ENCODE data around the gene ABHD1.

Gene ABHD1
- 0 to 3.0 (median 0) reads per million in 17 experiments for total RNA-seq

GRCh38 chr2:27123302-27124150 is at the start of gene ABHD1:
Gene ABHD1 (plus strand): TSS chr2:27123815. CDS start chr2:27123949, 134 bp downstream.
- DNase-seq, result peak; percentile 43 to 84 (median 69)

- peak; percentile 66 to 87 (median 80) for DNase-seq
These were observed 48.7 kb upstream of the ABHD1 start for GRCh38 chr2:27074738-27075565.

- peak in 1 of 4 experiments; percentile 45 for DNase-seq
These were observed 48.1 kb upstream of the ABHD1 start for GRCh38 chr2:27075566-27075871.

- peak; percentile 34 to 67 (median 54) for DNase-seq
These were observed 47.3 kb upstream of the ABHD1 start for GRCh38 chr2:27076323-27076722.

GRCh38 chr2:27077231-27077630 is 46.4 kb upstream of the ABHD1 start:
- DNase-seq, result no peak

- DNase-seq, result peak; percentile 37 to 56 (median 44)
These were observed 45.1 kb upstream of the ABHD1 start, which contains the start of gene EMILIN1 for GRCh38 chr2:27078267-27079194. Gene EMILIN1 (plus strand): TSS chr2:27078615. CDS start chr2:27079066, 451 bp downstream.

GRCh38 chr2:27079233-27080139 is 44.1 kb upstream of the ABHD1 start:
- DNase-seq, result no peak

GRCh38 chr2:27080140-27080469 is 43.5 kb upstream of the ABHD1 start:
- peak; percentile 42 to 75 (median 62) for DNase-seq

GRCh38 chr2:27080603-27080936 is 43.0 kb upstream of the ABHD1 start:
- no peak for DNase-seq

- no peak for DNase-seq
These were observed 41.4 kb upstream of the ABHD1 start for GRCh38 chr2:27081984-27082772.

- DNase-seq, result no peak
These were observed 40.7 kb upstream of the ABHD1 start for GRCh38 chr2:27082773-27083409.

- no peak for DNase-seq
These were observed 40.0 kb upstream of the ABHD1 start for GRCh38 chr2:27083410-27084296.

GRCh38 chr2:27084297-27085061 is 39.1 kb upstream of the ABHD1 start:
- DNase-seq, result no peak

GRCh38 chr2:27085062-27085672 is 38.4 kb upstream of the ABHD1 start:
- no peak for DNase-seq

GRCh38 chr2:27085673-27086089 is 37.9 kb upstream of the ABHD1 start:
- DNase-seq, result peak; percentile 67 to 87 (median 78)

GRCh38 chr2:27086090-27086723 is 37.4 kb upstream of the ABHD1 start:
- DNase-seq, result peak; percentile 97 to 99 (median 99)
